Measurements from ENCODE around the gene CCDC142.

Gene CCDC142

GRCh38 chr2:74499940-74500577 lies 17.3 kb upstream of the CCDC142 start:
- Histone ChIP-seq H4K8ac (ENCODE audit: low read length) (no peak overlapping the region), H3K4me3 (ENCODE audit: insufficient read depth in 1 of 2, low read depth in 1 of 2, low read length in 2 of 2) (peak overlapping the region in 1 of 2 experiments; percentile 77), H4K91ac (ENCODE audit: low read length) (no peak overlapping the region), H3K4me1 (ENCODE audit: control insufficient read depth, insufficient read depth, low read depth, low read length) (peaks cover 49% of the 10 kb centered on the region), H3K27me3 (ENCODE audit: control insufficient read depth in 1 of 2, insufficient read depth in 1 of 2, low read length in 2 of 2) (peaks cover 0 to 55% of the 10 kb centered on the region in 2 experiments), H2BK15ac (ENCODE audit: low read depth, poor library complexity, severe bottlenecking) (no peak overlapping the region), H2AFZ (ENCODE audit: low read depth, low read length) (no peak overlapping the region), H3K23ac (ENCODE audit: low read length in 2 of 2) (no peak overlapping the region), H3K4me2 (ENCODE audit: low read length, poor library complexity, severe bottlenecking) (peak overlapping the region; percentile 75), H3K9ac (ENCODE audit: low read length) (peak overlapping the region; percentile 77), H2AK5ac (ENCODE audit: low read length, severe bottlenecking) (no peak overlapping the region), H3K79me1 (replicated peaks; ENCODE audit: low read length, poor library complexity, severe bottlenecking) (peaks cover 3% of the 10 kb centered on the region), H3K36me3 (ENCODE audit: control insufficient read depth in 1 of 2, insufficient read depth in 2 of 2, low read depth in 1 of 2, low read length in 2 of 2) (peaks cover 7 to 9% of the 10 kb centered on the region in 2 experiments), H3K14ac (ENCODE audit: low read length in 2 of 2) (no peak overlapping the region), H2BK5ac (ENCODE audit: low read depth, low read length, poor library complexity, severe bottlenecking) (no peak overlapping the region), H3K9me3 (ENCODE audit: control insufficient read depth, low read length) (no peaks in the 10 kb centered on the region), H2BK120ac (ENCODE audit: low read depth, low read length) (no peak overlapping the region), H2BK12ac (ENCODE audit: low read length in 2 of 2) (no peak overlapping the region), H3K27ac (ENCODE audit: low read length, poor library complexity, severe bottlenecking) (no peak overlapping the region), H3K18ac (ENCODE audit: low read depth in 1 of 2, low read length in 2 of 2) (no peak overlapping the region), H3K4ac (ENCODE audit: low read depth in 1 of 2, low read length in 2 of 2) (no peak overlapping the region)
- DNase-seq, result no peak
- 35% methylated on average over 15 of the region's 15 CpGs for WGBS

GRCh38 chr2:74499267-74499939 lies 16.6 kb upstream of the CCDC142 start, which contains the start of gene LBX2:
TSS of gene LBX2 (minus strand) at chr2:74499603. CDS start at chr2:74499537, 66 bp downstream.
- no peak within 1 kb of the TSS for H2BK120ac ChIP-seq (ENCODE audit: low read depth, low read length)
- peak; percentile 45 for DNase-seq
- no peak within 1 kb of the TSS for H3K27ac ChIP-seq (ENCODE audit: low read length, poor library complexity, severe bottlenecking)
- no peaks in the 10 kb centered on the region for H3K9me3 ChIP-seq (ENCODE audit: control insufficient read depth, low read length)
- no peak within 1 kb of the TSS for H2AK5ac ChIP-seq (ENCODE audit: low read length, severe bottlenecking)
- peaks cover 3% of the 10 kb centered on the region for H3K79me1 ChIP-seq (replicated peaks; ENCODE audit: low read length, poor library complexity, severe bottlenecking)
- H2BK5ac ChIP-seq (ENCODE audit: low read depth, low read length, poor library complexity, severe bottlenecking), result no peak within 1 kb of the TSS
- peaks cover 49% of the 10 kb centered on the region for H3K4me1 ChIP-seq (ENCODE audit: control insufficient read depth, insufficient read depth, low read depth, low read length)
- H4K8ac ChIP-seq (ENCODE audit: low read length), result no peak within 1 kb of the TSS
- 2% methylated on average over 65 of the region's 65 CpGs for whole genome bisulfite sequencing
- peak within 1 kb of the TSS; percentile 50 to 77 for H3K4me3 ChIP-seq (ENCODE audit: insufficient read depth in 1 of 2, low read depth in 1 of 2, low read length in 2 of 2)
- H2AFZ ChIP-seq (ENCODE audit: low read depth, low read length), result no peak within 1 kb of the TSS
- no peak within 1 kb of the TSS for H2BK15ac ChIP-seq (ENCODE audit: low read depth, poor library complexity, severe bottlenecking)
- H3K36me3 ChIP-seq (ENCODE audit: control insufficient read depth in 1 of 2, insufficient read depth in 2 of 2, low read depth in 1 of 2, low read length in 2 of 2), result peaks cover 4 to 6% of the 10 kb centered on the region in 2 experiments
- no peak within 1 kb of the TSS for H3K4ac ChIP-seq (ENCODE audit: low read depth in 1 of 2, low read length in 2 of 2)
- peak within 1 kb of the TSS; percentile 75 for H3K4me2 ChIP-seq (ENCODE audit: low read length, poor library complexity, severe bottlenecking)
- peak within 1 kb of the TSS in 1 of 2 experiments; percentile 28 for H3K18ac ChIP-seq (ENCODE audit: low read depth in 1 of 2, low read length in 2 of 2)
- H3K23ac ChIP-seq (ENCODE audit: low read length in 2 of 2), result peak within 1 kb of the TSS in 1 of 2 experiments; percentile 99
- peak within 1 kb of the TSS; percentile 77 for H3K9ac ChIP-seq (ENCODE audit: low read length)
- peaks cover 0 to 55% of the 10 kb centered on the region in 2 experiments for H3K27me3 ChIP-seq (ENCODE audit: control insufficient read depth in 1 of 2, insufficient read depth in 1 of 2, low read length in 2 of 2)
- no peak within 1 kb of the TSS for H2BK12ac ChIP-seq (ENCODE audit: low read length in 2 of 2)
- H3K14ac ChIP-seq (ENCODE audit: low read length in 2 of 2), result peak within 1 kb of the TSS in 1 of 2 experiments; percentile 28
- H4K91ac ChIP-seq (ENCODE audit: low read length), result no peak within 1 kb of the TSS

GRCh38 chr2:74498500-74499266 lies 15.9 kb upstream of the CCDC142 start:
- Histone ChIP-seq H2BK120ac (ENCODE audit: low read depth, low read length) (no peak overlapping the region), H3K9ac (ENCODE audit: low read length) (peak overlapping the region; percentile 77), H3K9me3 (ENCODE audit: control insufficient read depth, low read length) (no peaks in the 10 kb centered on the region), H2AFZ (ENCODE audit: low read depth, low read length) (no peak overlapping the region), H2BK15ac (ENCODE audit: low read depth, poor library complexity, severe bottlenecking) (no peak overlapping the region), H3K27ac (ENCODE audit: low read length, poor library complexity, severe bottlenecking) (no peak overlapping the region), H3K4me3 (ENCODE audit: insufficient read depth in 1 of 2, low read depth in 1 of 2, low read length in 2 of 2) (peak overlapping the region; percentile 40 to 77), H2BK12ac (ENCODE audit: low read length in 2 of 2) (no peak overlapping the region), H3K36me3 (ENCODE audit: control insufficient read depth in 1 of 2, insufficient read depth in 2 of 2, low read depth in 1 of 2, low read length in 2 of 2) (peaks cover 1 to 10% of the 10 kb centered on the region in 2 experiments), H3K4me2 (ENCODE audit: low read length, poor library complexity, severe bottlenecking) (peak overlapping the region; percentile 75), H4K91ac (ENCODE audit: low read length) (no peak overlapping the region), H3K79me1 (replicated peaks; ENCODE audit: low read length, poor library complexity, severe bottlenecking) (peaks cover 3% of the 10 kb centered on the region), H4K8ac (ENCODE audit: low read length) (no peak overlapping the region), H3K4me1 (ENCODE audit: control insufficient read depth, insufficient read depth, low read depth, low read length) (peaks cover 43% of the 10 kb centered on the region), H3K23ac (ENCODE audit: low read length in 2 of 2) (peak overlapping the region in 1 of 2 experiments; percentile 99), H2BK5ac (ENCODE audit: low read depth, low read length, poor library complexity, severe bottlenecking) (no peak overlapping the region), H2AK5ac (ENCODE audit: low read length, severe bottlenecking) (no peak overlapping the region), H3K18ac (ENCODE audit: low read depth in 1 of 2, low read length in 2 of 2) (peak overlapping the region in 1 of 2 experiments; percentile 28), H3K14ac (ENCODE audit: low read length in 2 of 2) (peak overlapping the region in 1 of 2 experiments; percentile 28), H3K27me3 (ENCODE audit: control insufficient read depth in 1 of 2, insufficient read depth in 1 of 2, low read length in 2 of 2) (peaks cover 0 to 55% of the 10 kb centered on the region in 2 experiments), H3K4ac (ENCODE audit: low read depth in 1 of 2, low read length in 2 of 2) (no peak overlapping the region)
- peak; percentile 52 for DNase-seq
- under 1% methylated on average over 41 of the region's 41 CpGs for WGBS
